OCI-LY1 (cell line): Measurements from ENCODE around the gene UTS2B.

ENCODE experiments used
- H2AFZ ChIP-seq: fragments of 200-600 bp; sonication (generic), shearing (Covaris generic); 2 replicates; pipeline ENCODE4 v1.6.0; 2014; ENCODE audit warnings: antibody characterized with exemption, mild to moderate bottlenecking, low read length
- H3F3A ChIP-seq: fragments of 200-600 bp; sonication (generic), shearing (Covaris generic); 2 replicates; pipeline ENCODE4 v1.6.0; 2014; ENCODE audit warnings: mild to moderate bottlenecking, antibody characterized with exemption, low read length, moderate library complexity; ENCODE audit not compliant: insufficient read depth
- H3K27ac ChIP-seq: fragments of 200-600 bp; sonication (generic); 2 replicates; pipeline ENCODE4 v1.5.1; 2014; ENCODE audit warnings: low read length, mixed run types, mild to moderate bottlenecking, low read depth; ENCODE audit not compliant: poor library complexity, severe bottlenecking
- H3K27me3 ChIP-seq: fragments of 200-600 bp; sonication (generic); 2 replicates; pipeline ENCODE4 v1.6.0; 2014; ENCODE audit warnings: antibody characterized with exemption, mild to moderate bottlenecking, low read length, moderate library complexity; ENCODE audit not compliant: insufficient read depth
- H3K36me3 ChIP-seq: fragments of 200-600 bp; sonication (generic); 2 replicates; pipeline ENCODE4 v1.6.1; 2014; ENCODE audit warnings: mild to moderate bottlenecking, antibody characterized with exemption, low read length, moderate library complexity, mixed read lengths; ENCODE audit not compliant: insufficient read depth
- H3K4me1 ChIP-seq: fragments of 200-600 bp; sonication (generic); 2 replicates; pipeline ENCODE4 v1.5.1; 2014; ENCODE audit warnings: mild to moderate bottlenecking, low read length, moderate library complexity; ENCODE audit not compliant: insufficient read depth, severe bottlenecking
- H3K4me2 ChIP-seq: fragments of 200-600 bp; sonication (generic), shearing (Covaris generic); 2 replicates; pipeline ENCODE4 v1.6.1; 2014; ENCODE audit warnings: low read length
- H3K4me3 ChIP-seq: fragments of 200-600 bp; sonication (generic); 2 replicates; pipeline ENCODE4 v1.5.1; 2014; ENCODE audit warnings: low read length, low read depth, mild to moderate bottlenecking, mixed read lengths; ENCODE audit not compliant: poor library complexity, severe bottlenecking
- H3K79me2 ChIP-seq: fragments of 200-600 bp; shearing (Covaris generic); 2 replicates; pipeline ENCODE4 v1.6.1; 2016; ENCODE audit warnings: mixed run types, low read length, mixed read lengths; ENCODE audit not compliant: insufficient read depth
- H3K9ac ChIP-seq: fragments of 200-600 bp; sonication (generic), shearing (Covaris generic); 2 replicates; pipeline ENCODE4 v1.6.1; 2014; ENCODE audit warnings: mild to moderate bottlenecking, low read length, mixed read lengths
- H3K9me2 ChIP-seq: fragments of 200-600 bp; sonication (generic), shearing (Covaris generic); 2 replicates; pipeline ENCODE4 v1.6.1; 2014; ENCODE audit warnings: low read depth, mild to moderate bottlenecking, low read length, mixed read lengths
- H3K9me3 ChIP-seq: fragments of 200-600 bp; shearing (Covaris generic); 2 replicates; pipeline ENCODE4 v1.6.1; 2014; ENCODE audit warnings: low read length, mixed read lengths
- H4K20me1 ChIP-seq: fragments of 200-600 bp; sonication (generic), shearing (Covaris generic); 2 replicates; pipeline ENCODE4 v1.6.0; 2016; ENCODE audit warnings: mild to moderate bottlenecking, low read length; ENCODE audit not compliant: insufficient read depth
- CTCF ChIP-seq: fragments of 200-600 bp; sonication (generic), shearing (Covaris generic); IDR thresholded peaks from 2 replicates; pipeline ENCODE4 v1.5.1; 2017; ENCODE audit warnings: mild to moderate bottlenecking, antibody characterized with exemption, low read length, moderate library complexity, mixed read lengths
- EZH2 ChIP-seq: fragments of 200-600 bp; sonication (generic), shearing (Covaris generic); IDR thresholded peaks from 2 replicates; pipeline ENCODE4 v1.8.0; 2017; ENCODE audit warnings: borderline replicate concordance, mixed run types, mild to moderate bottlenecking, antibody characterized with exemption, low read length, moderate library complexity, mixed read lengths

Gene UTS2B

DNA sequence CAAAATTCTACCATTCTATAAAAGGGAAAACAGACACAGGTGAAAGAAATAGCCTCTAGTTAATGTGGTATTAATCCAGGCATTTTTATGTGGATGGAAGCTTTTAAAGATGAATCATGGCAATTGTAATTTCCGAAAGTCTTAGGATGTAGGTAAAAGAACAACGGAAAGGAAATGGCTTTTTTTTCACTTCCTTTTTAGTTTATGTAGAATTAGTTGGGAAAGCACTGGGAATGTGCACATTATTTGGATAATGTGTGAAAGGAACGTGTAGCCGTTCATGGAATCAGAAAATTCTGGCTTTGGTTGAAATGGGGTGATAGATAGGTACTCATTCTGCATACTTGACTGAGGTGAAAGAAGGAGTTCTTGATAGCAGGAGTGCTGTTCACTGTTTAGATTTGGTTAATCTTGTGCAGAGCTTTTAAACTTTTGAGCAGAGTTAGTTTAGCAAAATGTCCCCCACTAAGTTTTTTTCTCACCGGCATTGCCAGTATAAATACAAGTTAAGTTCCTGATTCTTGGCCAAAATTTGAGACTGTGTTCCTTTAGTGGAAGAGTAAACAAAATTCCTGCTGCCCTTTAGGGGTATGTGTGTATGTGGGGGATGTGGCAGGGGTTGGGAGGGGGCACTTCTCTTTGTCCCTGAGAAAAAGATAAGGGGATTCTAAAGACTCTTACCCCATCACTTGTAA, 20.2 kb upstream of the UTS2B start:
- Histone ChIP-seq H3K9me3 (no peaks in the 10 kb centered on the region), H3K27me3 (no peaks in the 10 kb centered on the region), H3K79me2 (no peaks in the 10 kb centered on the region), H3K27ac (no peak overlapping the region), H3F3A (no peaks in the 10 kb centered on the region), H3K36me3 (no peaks in the 10 kb centered on the region), H4K20me1 (no peaks in the 10 kb centered on the region), H2AFZ (no peak overlapping the region), H3K9ac (no peak overlapping the region), H3K4me1 (no peaks in the 10 kb centered on the region), H3K4me2 (no peak overlapping the region), H3K4me3 (no peak overlapping the region), H3K9me2 (no peaks in the 10 kb centered on the region)
- no peak for TF ChIP-seq CTCF
- TF ChIP-seq EZH2 = no peak

DNA sequence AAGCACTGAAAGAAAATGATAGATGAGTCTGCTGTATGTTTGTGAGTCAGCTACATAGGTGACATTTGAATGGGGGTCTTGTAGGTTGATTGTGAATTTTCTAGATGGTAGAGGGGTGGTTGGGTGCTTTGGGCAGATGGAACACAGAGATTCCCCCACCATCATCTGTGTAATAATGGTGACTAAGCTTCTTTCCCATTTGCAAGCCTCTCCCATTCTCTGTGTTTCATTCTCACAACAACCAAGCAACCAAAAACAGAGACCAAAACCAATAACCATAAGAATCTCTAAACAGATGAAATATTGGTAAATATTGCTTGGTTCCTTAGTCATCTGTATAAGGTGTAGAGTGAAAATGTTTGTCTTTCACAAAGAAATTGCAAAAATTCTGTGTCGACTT, 17.8 kb upstream of the UTS2B start:
- Histone ChIP-seq H3K79me2 (no peaks in the 10 kb centered on the region), H3K27me3 (no peaks in the 10 kb centered on the region), H3K4me1 (no peaks in the 10 kb centered on the region), H3K4me3 (no peak overlapping the region), H2AFZ (no peak overlapping the region), H4K20me1 (no peaks in the 10 kb centered on the region), H3K4me2 (no peak overlapping the region), H3K27ac (no peak overlapping the region), H3K9me2 (no peaks in the 10 kb centered on the region), H3K9me3 (no peaks in the 10 kb centered on the region), H3F3A (no peaks in the 10 kb centered on the region), H3K36me3 (no peaks in the 10 kb centered on the region), H3K9ac (no peak overlapping the region)
- TF ChIP-seq EZH2 (no peak), CTCF (no peak)

DNA sequence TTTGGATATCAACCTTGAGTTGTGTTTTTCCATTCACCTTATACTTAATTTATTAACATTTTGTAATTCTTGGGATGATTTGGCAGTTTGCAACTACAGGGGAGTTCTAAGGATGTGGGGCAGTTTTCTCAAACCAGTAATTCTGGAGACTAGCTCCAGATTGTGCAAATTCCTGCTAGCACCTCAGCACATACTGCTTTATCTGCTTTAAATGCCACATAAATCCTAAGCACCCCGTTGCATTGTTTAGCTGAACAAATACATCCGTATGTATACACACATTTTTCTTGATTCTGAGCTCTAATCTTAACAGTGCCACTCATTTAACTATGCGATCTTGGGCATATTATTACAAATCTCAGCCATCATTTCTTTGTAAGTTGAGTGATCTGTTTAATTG, 16.9 kb upstream of the UTS2B start:
- Histone ChIP-seq H3K36me3 (no peaks in the 10 kb centered on the region), H3K79me2 (no peaks in the 10 kb centered on the region), H3K27ac (no peak overlapping the region), H3K4me2 (no peak overlapping the region), H2AFZ (no peak overlapping the region), H3K9ac (no peak overlapping the region), H3K27me3 (no peaks in the 10 kb centered on the region), H4K20me1 (no peaks in the 10 kb centered on the region), H3K9me2 (no peaks in the 10 kb centered on the region), H3K9me3 (no peaks in the 10 kb centered on the region), H3K4me1 (no peaks in the 10 kb centered on the region), H3K4me3 (no peak overlapping the region), H3F3A (no peaks in the 10 kb centered on the region)
- TF ChIP-seq CTCF (no peak), EZH2 (no peak)
